BLaER1 (cell line): ENCODE data around the gene SGTA.
A peak's percentile ranks its signal among the peaks of the same experiment; 100 is the strongest.

Experiments
- H3K27ac ChIP-seq: shearing (Covaris generic); formaldehyde crosslinking; 2 replicates; pipeline ENCODE4 v1.8.1; 2022
- H3K27me3 ChIP-seq: shearing (Covaris generic); formaldehyde crosslinking; 2 replicates; pipeline ENCODE4 v1.8.1; 2022
- H3K36me3 ChIP-seq: shearing (Covaris generic); formaldehyde crosslinking; 2 replicates; pipeline ENCODE4 v1.8.1; 2022
- H3K4me1 ChIP-seq: shearing (Covaris generic); formaldehyde crosslinking; 2 replicates; pipeline ENCODE4 v1.8.1; 2022
- H3K4me2 ChIP-seq: shearing (Covaris generic); formaldehyde crosslinking; 2 replicates; pipeline ENCODE4 v1.8.1; 2022
- H3K4me3 ChIP-seq: shearing (Covaris generic); formaldehyde crosslinking; 2 replicates; pipeline ENCODE4 v1.8.1; 2022
- H3K9ac ChIP-seq: shearing (Covaris generic); formaldehyde crosslinking; 2 replicates; pipeline ENCODE4 v1.8.1; 2022
- H3K9me3 ChIP-seq: shearing (Covaris generic); formaldehyde crosslinking; 2 replicates; pipeline ENCODE4 v1.8.1; 2022
- H4K20me1 ChIP-seq: shearing (Covaris generic); formaldehyde crosslinking; 2 replicates; pipeline ENCODE4 v1.8.1; 2022
- Cebpa-rat ChIP-seq: shearing (Covaris generic); IDR thresholded peaks from 2 replicates; pipeline ENCODE4 v1.8.1; 2022

Gene SGTA

DNA sequence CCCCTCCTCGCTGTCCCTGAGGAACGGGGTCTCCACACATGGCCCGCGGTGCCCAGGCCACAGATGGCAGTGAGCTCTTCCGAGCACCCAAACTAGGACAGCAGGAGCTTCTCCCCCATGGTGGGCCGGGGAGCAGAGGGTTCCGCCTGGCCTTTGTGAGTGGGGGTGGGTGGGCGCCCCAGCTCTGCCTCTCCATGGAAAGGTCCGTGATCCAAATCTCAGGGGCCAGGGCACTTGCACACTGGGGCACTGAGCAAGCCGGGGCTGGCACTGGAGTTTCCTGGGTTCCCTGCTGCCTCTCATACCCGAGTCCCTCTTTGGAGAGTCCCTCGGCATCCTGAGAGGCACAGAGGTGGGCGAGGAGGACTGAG lies 59.7 kb downstream of the SGTA start:
- H3K4me1 ChIP-seq, result peaks cover 84% of the 10 kb centered on the region
- peaks cover 2% of the 10 kb centered on the region for H3K36me3 ChIP-seq
- no peaks in the 10 kb centered on the region for H3K9me3 ChIP-seq
- H3K4me2 ChIP-seq, result peak overlapping the region; percentile 96
- no peak overlapping the region for H3K4me3 ChIP-seq
- TF ChIP-seq Cebpa-rat, result no peak
- H3K27ac ChIP-seq, result peak overlapping the region; percentile 41
- peaks cover 5% of the 10 kb centered on the region; the same call in 1 of the 2 replicates for H3K27me3 ChIP-seq
- no peak overlapping the region; the same call in 1 of the 2 replicates for H3K9ac ChIP-seq
- peaks cover 39% of the 10 kb centered on the region for H4K20me1 ChIP-seq

DNA sequence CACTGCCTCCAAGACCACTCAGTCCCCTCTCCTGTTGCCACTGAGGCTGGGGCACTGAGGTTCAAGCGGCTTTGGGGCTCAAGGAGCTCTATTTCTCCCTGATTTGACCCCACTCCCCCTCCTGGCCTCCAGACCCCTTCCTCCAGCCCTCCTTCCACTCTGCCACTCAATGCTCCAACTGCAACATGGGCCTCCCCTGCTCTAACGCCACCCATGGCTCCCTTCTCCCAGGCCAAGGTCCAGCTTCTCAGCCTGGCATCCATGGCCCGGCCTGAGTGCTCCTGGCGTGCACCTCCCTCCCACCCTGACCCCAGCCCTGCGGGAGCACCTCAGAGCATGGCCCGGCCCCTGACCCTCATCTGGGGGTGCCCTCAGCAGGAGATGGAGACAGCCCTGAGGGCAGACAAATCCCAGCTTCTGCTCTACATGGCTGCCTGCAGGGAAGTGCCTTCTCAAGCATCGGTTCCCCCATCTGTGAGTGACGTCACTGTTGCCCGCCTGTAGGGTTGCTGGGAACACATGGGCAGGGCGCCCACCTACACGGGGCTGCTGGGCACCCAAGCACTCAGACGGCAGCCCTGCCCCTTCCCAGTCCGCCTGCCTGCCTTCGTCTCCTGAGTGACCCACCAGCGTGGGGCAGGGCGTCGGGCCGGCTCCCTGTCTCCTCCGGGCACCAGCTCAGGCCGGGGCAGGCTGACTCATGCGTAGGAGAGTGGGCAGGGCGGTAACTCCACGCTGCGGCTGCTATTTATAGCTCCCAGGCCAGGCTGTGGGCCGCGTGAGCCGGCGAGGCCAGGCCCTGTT lies 60.3 kb downstream of the SGTA start:
- Histone ChIP-seq H3K9ac (no peak overlapping the region; the same call in 1 of the 2 replicates), H3K4me1 (peaks cover 78% of the 10 kb centered on the region), H3K27ac (peak overlapping the region; percentile 41)

DNA sequence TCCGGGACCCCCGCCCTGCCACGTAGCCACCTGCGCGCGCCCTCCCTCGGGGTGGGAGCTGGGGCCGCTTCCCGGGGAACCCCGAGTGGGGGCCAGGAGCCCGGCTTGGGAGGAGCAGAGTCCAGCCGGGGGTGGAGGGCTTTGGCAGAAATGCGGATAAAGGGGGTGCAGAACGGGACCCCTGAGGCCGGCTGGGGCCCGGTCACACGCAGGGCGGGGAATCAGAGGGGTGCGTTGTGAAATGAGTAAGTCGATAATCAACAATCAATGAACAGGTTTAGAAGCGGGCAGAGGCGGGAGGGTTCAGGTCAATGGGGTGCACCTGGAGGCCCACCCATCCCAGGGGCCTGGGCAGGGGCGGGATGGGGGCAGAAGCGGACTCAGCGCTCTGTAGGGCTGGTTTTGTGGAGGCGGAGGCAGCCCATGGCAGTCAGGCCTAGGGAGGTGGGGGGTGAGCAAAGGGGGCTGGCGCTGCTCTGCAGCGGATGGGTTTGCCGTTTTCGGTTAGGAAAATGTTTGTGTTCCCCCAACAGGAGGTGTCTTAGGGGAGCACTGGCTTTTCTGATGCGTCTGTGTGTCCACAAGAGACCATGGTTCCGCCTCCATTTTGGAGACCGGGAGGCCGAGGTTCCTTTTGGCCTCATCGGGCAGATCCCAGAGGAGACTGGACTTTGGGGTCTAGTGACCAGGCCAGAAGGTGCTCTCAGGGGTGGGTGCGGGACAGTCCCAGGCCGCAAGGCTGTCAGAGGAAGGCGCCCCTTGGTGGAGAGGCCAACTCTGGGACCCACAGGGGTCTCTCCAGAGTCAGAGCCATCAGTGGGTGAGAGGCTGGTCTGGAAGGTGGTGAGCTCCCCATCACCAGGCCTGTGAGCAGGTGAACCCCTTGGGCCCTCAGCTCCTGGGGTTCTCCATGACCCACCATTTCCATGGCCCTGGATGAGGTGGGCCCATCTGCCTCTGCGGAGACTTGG lies 61.2 kb downstream of the SGTA start:
- peak overlapping the region; percentile 84 for H3K9ac ChIP-seq

More for the DNA sequence above, 60.3 kb downstream of the SGTA start:
- H3K4me3 ChIP-seq, result peak overlapping the region; percentile 75; the same call in 1 of the 2 replicates
- peaks cover 8% of the 10 kb centered on the region for H3K36me3 ChIP-seq
- H4K20me1 ChIP-seq, result peaks cover 40% of the 10 kb centered on the region
- H3K27me3 ChIP-seq, result peaks cover 5% of the 10 kb centered on the region; the same call in 1 of the 2 replicates
- peak overlapping the region; percentile 96 for H3K4me2 ChIP-seq
- no peaks in the 10 kb centered on the region for H3K9me3 ChIP-seq
- TF ChIP-seq Cebpa-rat, result no peak

DNA sequence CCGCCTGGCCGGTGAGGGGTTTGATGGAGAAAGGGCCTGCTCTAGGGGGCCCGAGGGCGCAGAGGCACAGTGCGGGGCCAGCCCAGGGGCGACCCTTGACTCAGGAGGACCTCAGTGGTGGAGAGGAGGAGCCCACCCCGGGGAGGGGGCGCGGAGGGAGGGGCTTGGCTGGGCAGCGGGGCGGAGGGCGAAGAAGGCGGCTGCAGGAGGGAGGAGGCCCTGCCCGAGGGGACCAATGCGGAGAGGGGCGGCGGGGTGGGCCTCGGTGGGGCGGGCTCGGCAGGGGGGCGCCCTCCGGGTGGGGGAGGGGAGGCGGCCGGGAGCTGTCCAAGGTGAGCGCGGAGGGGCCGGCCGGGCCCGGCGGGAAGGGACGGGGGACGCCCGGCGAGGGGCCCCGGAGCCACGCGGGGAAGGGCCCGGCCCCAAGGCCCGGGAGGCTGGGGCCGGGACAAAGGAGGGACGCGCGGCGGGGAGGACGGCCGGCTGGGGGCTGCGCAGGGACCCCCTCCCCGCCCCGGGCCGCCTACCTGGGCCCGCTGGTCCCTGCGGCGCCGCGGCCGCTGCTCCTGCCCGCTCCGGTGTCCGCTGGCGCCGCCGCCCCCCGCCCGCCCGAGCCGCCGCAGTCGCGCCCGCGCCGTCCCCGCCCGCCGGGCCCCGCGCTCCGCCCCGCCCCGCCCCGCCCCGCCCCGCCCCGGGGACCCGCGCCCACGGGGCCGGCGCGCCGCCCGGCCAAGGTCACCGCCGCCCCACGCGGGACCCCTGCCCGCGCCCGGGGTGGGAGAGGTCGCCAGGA lies 62.1 kb downstream of the SGTA start, which contains the start of gene DIRAS1:
Gene DIRAS1, minus strand, starts transcription at position 596 of the 793 bp plus-strand sequence. CDS start 3,566 bp downstream, outside the sequence.
- peak within 1 kb of the TSS; percentile 84 for H3K9ac ChIP-seq
- peaks cover 5% of the 10 kb centered on the region; the same call in 1 of the 2 replicates for H3K27me3 ChIP-seq
- peaks cover 60% of the 10 kb centered on the region for H3K4me1 ChIP-seq
- no peak for TF ChIP-seq Cebpa-rat
- peaks cover 8% of the 10 kb centered on the region for H3K9me3 ChIP-seq
- peak within 1 kb of the TSS; percentile 96 for H3K4me2 ChIP-seq
- peak within 1 kb of the TSS; percentile 79 for H3K27ac ChIP-seq
- H3K36me3 ChIP-seq, result peaks cover 24% of the 10 kb centered on the region
- peak within 1 kb of the TSS; percentile 75 for H3K4me3 ChIP-seq
- peaks cover 30% of the 10 kb centered on the region for H4K20me1 ChIP-seq

More for the DNA sequence above, 61.2 kb downstream of the SGTA start:
- peaks cover 35% of the 10 kb centered on the region for H4K20me1 ChIP-seq
- H3K36me3 ChIP-seq, result peaks cover 15% of the 10 kb centered on the region
- TF ChIP-seq Cebpa-rat, result no peak
- no peaks in the 10 kb centered on the region for H3K9me3 ChIP-seq
- peak overlapping the region; percentile 96 for H3K4me2 ChIP-seq
- peak overlapping the region; percentile 75 for H3K4me3 ChIP-seq
- peaks cover 69% of the 10 kb centered on the region for H3K4me1 ChIP-seq
- peaks cover 5% of the 10 kb centered on the region; the same call in 1 of the 2 replicates for H3K27me3 ChIP-seq
- H3K27ac ChIP-seq, result peak overlapping the region; percentile 64; the same call in 1 of the 2 replicates

GRCh38 chr19:2719920-2720776 lies 62.9 kb downstream of the SGTA start:
- H3K27ac ChIP-seq, result peak overlapping the region; percentile 79
- peaks cover 32% of the 10 kb centered on the region for H3K36me3 ChIP-seq
- H3K27me3 ChIP-seq, result peaks cover 5% of the 10 kb centered on the region; the same call in 1 of the 2 replicates
- H4K20me1 ChIP-seq, result peaks cover 30% of the 10 kb centered on the region
- H3K4me1 ChIP-seq, result peaks cover 52% of the 10 kb centered on the region
- peaks cover 16% of the 10 kb centered on the region for H3K9me3 ChIP-seq
- H3K4me2 ChIP-seq, result peak overlapping the region; percentile 96
- TF ChIP-seq Cebpa-rat, result no peak
- H3K4me3 ChIP-seq, result peak overlapping the region; percentile 75
- peak overlapping the region; percentile 84 for H3K9ac ChIP-seq

- Histone ChIP-seq H3K27ac (no peak overlapping the region), H3K9ac (no peak overlapping the region), H3K4me3 (peak overlapping the region; percentile 75; the same call in 1 of the 2 replicates), H3K4me2 (peak overlapping the region; percentile 96), H3K9me3 (peaks cover 22% of the 10 kb centered on the region), H3K36me3 (peaks cover 37% of the 10 kb centered on the region), H4K20me1 (peaks cover 30% of the 10 kb centered on the region), H3K4me1 (peaks cover 45% of the 10 kb centered on the region), H3K27me3 (peaks cover 5% of the 10 kb centered on the region; the same call in 1 of the 2 replicates)
- TF ChIP-seq Cebpa-rat, result no peak
These were observed 63.8 kb downstream of the SGTA start for GRCh38 chr19:2719232-2719735.

DNA sequence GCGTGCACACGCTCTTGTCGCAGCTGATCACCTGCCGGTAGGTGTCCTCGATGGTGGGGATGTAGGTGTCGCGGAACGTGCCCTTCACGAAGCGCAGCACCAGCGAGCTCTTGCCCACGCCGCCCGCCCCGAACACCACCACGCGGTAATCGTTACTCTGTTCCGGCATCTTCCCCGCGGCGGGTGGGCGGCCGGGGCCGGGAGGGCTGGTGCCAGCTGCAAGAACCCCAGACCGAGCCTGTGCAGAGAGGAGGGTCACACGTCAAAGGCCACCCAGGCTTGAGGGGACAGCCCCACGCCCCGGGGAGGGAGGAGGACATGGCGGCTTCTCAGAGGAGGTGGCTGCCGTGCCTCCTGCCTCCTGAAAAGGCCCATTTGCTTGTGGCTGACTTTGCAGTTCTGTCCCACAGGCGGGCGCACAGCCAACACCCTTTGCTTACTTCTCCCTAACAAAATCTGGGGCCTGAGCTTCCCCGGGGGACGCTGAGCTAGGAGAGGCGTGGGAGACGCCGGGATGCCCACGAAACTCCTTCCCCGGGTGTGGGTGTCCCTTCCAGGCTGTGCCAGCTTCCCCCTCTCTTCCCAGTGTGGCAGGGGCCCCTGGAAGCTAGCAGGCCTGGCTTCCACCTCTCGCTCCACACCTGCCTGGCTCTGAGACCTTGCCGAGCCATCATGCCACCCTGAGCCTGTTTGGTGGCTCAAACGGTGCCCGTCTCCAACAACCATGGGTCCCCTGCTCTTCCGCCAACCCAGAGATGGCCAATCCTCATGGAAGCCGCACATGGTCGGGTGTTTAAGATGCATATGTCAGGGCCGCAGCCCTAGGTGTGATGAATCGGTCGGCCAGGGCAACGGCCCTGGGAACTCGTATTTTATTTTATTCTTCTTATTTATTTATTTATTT lies 65.2 kb downstream of the SGTA start:
- Histone ChIP-seq H3K4me2 (no peak overlapping the region), H3K36me3 (peaks cover 37% of the 10 kb centered on the region), H3K27ac (no peak overlapping the region), H3K4me3 (no peak overlapping the region), H3K9me3 (peaks cover 22% of the 10 kb centered on the region), H4K20me1 (peaks cover 30% of the 10 kb centered on the region), H3K4me1 (peaks cover 33% of the 10 kb centered on the region), H3K27me3 (peaks cover 1% of the 10 kb centered on the region; the same call in 1 of the 2 replicates), H3K9ac (no peak overlapping the region)
- no peak for TF ChIP-seq Cebpa-rat
